IMR-90 (cell line): Measurements from ENCODE around the gene TMC1. TPM values are rescaled to one million over a fixed set of nuclear protein-coding genes. Genes with fewer than 3 reads are reported as not detected.

Experiments
- ATAC-seq: fragments of 200-7000 bp; cut with Tn5 transposase; 2 replicates; pipeline ENCODE4 v1.9.1; 2020; ENCODE audit warnings: low read depth, mild to moderate bottlenecking, moderate library complexity
- BruUV-seq: library from RNA; stranded (reverse); fragments of 400-500 nt; replicated peaks from 2 replicates; lab custom pipeline; 2021; lab: Mats Ljungman, UMichigan
- CTCF ChIA-PET: fragments of 300-600 bp; formaldehyde crosslinking; extraction: SDS; loops from one replicate; lab custom pipeline; 2021; ENCODE audit warnings: antibody characterized with exemption; lab: Yijun Ruan, JAX
- POLR2A ChIA-PET: fragments of 300-600 bp; sonication (Branson Sonifier 250); formaldehyde crosslinking; loops from one replicate; lab custom pipeline; 2022; ENCODE audit warnings: antibody characterized with exemption; ENCODE audit not compliant: unreplicated experiment; lab: Charles Lee
- DNase-seq: peaks from one replicate; pipeline ENCODE4 v3.0.0; 2013
- H2AFZ ChIP-seq: replicated peaks from 2 replicates; pipeline ENCODE3; 2013; ENCODE audit warnings: low read length, mild to moderate bottlenecking; ENCODE audit not compliant: poor library complexity
- H2AK5ac ChIP-seq: 2 replicates; pipeline ENCODE4 v1.6.1; 2013; ENCODE audit warnings: low read depth, low read length, inconsistent platforms
- H2AK9ac ChIP-seq: replicated peaks from 2 replicates; pipeline ENCODE3; 2013; ENCODE audit warnings: mild to moderate bottlenecking, low read depth, low read length, moderate library complexity; ENCODE audit not compliant: poor library complexity
- H2BK120ac ChIP-seq: 2 replicates; pipeline ENCODE4 v1.6.1; 2013; ENCODE audit warnings: low read depth, low read length, inconsistent platforms
- H2BK15ac ChIP-seq: 3 replicates; pipeline ENCODE4 v1.6.1; 2013; ENCODE audit warnings: low read depth, low read length, inconsistent platforms
- H2BK20ac ChIP-seq: 2 replicates; pipeline ENCODE4 v1.6.1; 2013; ENCODE audit warnings: low read depth, mild to moderate bottlenecking, inconsistent platforms, low read length, moderate library complexity
- H2BK5ac ChIP-seq: 2 replicates; pipeline ENCODE4 v1.6.1; 2013; ENCODE audit warnings: mild to moderate bottlenecking, low read depth, low read length, inconsistent platforms; ENCODE audit not compliant: poor library complexity, severe bottlenecking
- H3K14ac ChIP-seq: replicated peaks from 2 replicates; pipeline ENCODE4 v1.6.1; 2013; ENCODE audit warnings: low read depth, low read length, inconsistent platforms
- H3K18ac ChIP-seq: 2 replicates; pipeline ENCODE4 v1.6.1; 2013; ENCODE audit warnings: low read depth, low read length, control low read depth
- H3K23ac ChIP-seq: 2 replicates; pipeline ENCODE4 v1.6.1; 2013; ENCODE audit warnings: low read depth, low read length, inconsistent platforms
- H3K27ac ChIP-seq: 2 replicates; pipeline ENCODE4 v1.5.1; 2013; ENCODE audit warnings: mild to moderate bottlenecking, control low read depth, low read length; ENCODE audit not compliant: insufficient read depth
- H3K27me3 ChIP-seq: 2 replicates; pipeline ENCODE4 v1.6.1; 2013; ENCODE audit warnings: low read length; ENCODE audit not compliant: control insufficient read depth, insufficient read depth
- H3K36me3 ChIP-seq: 2 replicates; pipeline ENCODE4 v1.6.1; 2013; ENCODE audit warnings: low read length, mixed read lengths; ENCODE audit not compliant: control insufficient read depth, insufficient read depth
- H3K4ac ChIP-seq: 2 replicates; pipeline ENCODE4 v1.6.1; 2013; ENCODE audit warnings: low read depth, low read length, inconsistent platforms
- H3K4me1 ChIP-seq: 2 replicates; pipeline ENCODE4 v1.6.1; 2013; ENCODE audit warnings: low read length, mixed read lengths; ENCODE audit not compliant: control insufficient read depth, insufficient read depth
- H3K4me2 ChIP-seq: 2 replicates; pipeline ENCODE4 v1.6.1; 2013; ENCODE audit warnings: low read depth, mild to moderate bottlenecking, control low read depth, low read length, moderate library complexity
- H3K4me3 ChIP-seq: 2 replicates; pipeline ENCODE4 v1.5.1; 2013; ENCODE audit warnings: low read depth, mild to moderate bottlenecking, control low read depth, low read length, moderate library complexity; ENCODE audit not compliant: insufficient read depth
- H3K56ac ChIP-seq: 2 replicates; pipeline ENCODE4 v1.6.1; 2013; ENCODE audit warnings: low read length, inconsistent platforms; ENCODE audit not compliant: insufficient read depth; ENCODE audit errors: extremely low read depth
- H3K79me1 ChIP-seq, 2 experiments: 2 replicates each; pipeline ENCODE4 v1.6.1; 2013; ENCODE audit warnings: low read length in 2 of 2, inconsistent platforms in 1 of 2, low read depth in 1 of 2
- H3K9ac ChIP-seq: 2 replicates; pipeline ENCODE4 v1.6.1; 2013; ENCODE audit warnings: low read depth, low read length, control low read depth
- H3K9me1 ChIP-seq: 2 replicates; pipeline ENCODE4 v1.6.1; 2013; ENCODE audit warnings: low read length, inconsistent platforms; ENCODE audit not compliant: insufficient read depth
- H3K9me3 ChIP-seq: 2 replicates; pipeline ENCODE4 v1.6.1; 2013; ENCODE audit warnings: low read length; ENCODE audit not compliant: control insufficient read depth, insufficient read depth
- H4K20me1 ChIP-seq: 2 replicates; pipeline ENCODE4 v1.6.1; 2013; ENCODE audit warnings: low read length, inconsistent platforms; ENCODE audit not compliant: insufficient read depth
- H4K5ac ChIP-seq: 2 replicates; pipeline ENCODE4 v1.6.1; 2013; ENCODE audit warnings: mild to moderate bottlenecking, low read depth, low read length, control low read depth
- H4K8ac ChIP-seq, 2 experiments: 2 replicates each; pipeline ENCODE4 v1.6.1; 2013; ENCODE audit warnings: low read depth in 2 of 2, low read length in 2 of 2, control low read depth in 1 of 2, inconsistent platforms in 1 of 2
- H4K91ac ChIP-seq: 2 replicates; pipeline ENCODE4 v1.6.1; 2013; ENCODE audit warnings: low read depth, low read length, inconsistent platforms; ENCODE audit not compliant: insufficient read depth
- BHLHE40 ChIP-seq: fragments of 150-350 bp; IDR thresholded peaks from 2 replicates; pipeline ENCODE4 v1.6.1; 2016; ENCODE audit warnings: mild to moderate bottlenecking, low read depth, low read length
- CEBPB ChIP-seq: IDR thresholded peaks from 2 replicates; pipeline ENCODE4 v1.6.1; 2012; ENCODE audit warnings: low read depth, low read length, improper control_type of control experiment
- CHD1 ChIP-seq: IDR thresholded peaks from 2 replicates; pipeline ENCODE4 v1.6.1; 2012; ENCODE audit warnings: low read depth, low read length, improper control_type of control experiment
- FOS ChIP-seq: fragments of 150-350 bp; IDR thresholded peaks from 2 replicates; pipeline ENCODE4 v1.6.1; 2016; ENCODE audit warnings: low read depth, low read length
- MAFK ChIP-seq: IDR thresholded peaks from 2 replicates; pipeline ENCODE4 v1.6.1; 2012; ENCODE audit warnings: low read depth, low read length, improper control_type of control experiment
- MAZ ChIP-seq: IDR thresholded peaks from 2 replicates; pipeline ENCODE4 v1.6.1; 2012; ENCODE audit warnings: low read depth, mild to moderate bottlenecking, low read length, improper control_type of control experiment, moderate library complexity, borderline replicate concordance
- MXI1 ChIP-seq: IDR thresholded peaks from 2 replicates; pipeline ENCODE4 v1.6.1; 2012; ENCODE audit warnings: low read depth, mild to moderate bottlenecking, low read length, moderate library complexity, borderline replicate concordance
- NFE2L2 ChIP-seq: fragments of 150-350 bp; IDR thresholded peaks from 2 replicates; pipeline ENCODE4 v1.6.1; 2016; ENCODE audit warnings: low read depth, mild to moderate bottlenecking, low read length
- POLR2A ChIP-seq: IDR thresholded peaks from 2 replicates; pipeline ENCODE4 v1.6.1; 2012; ENCODE audit warnings: mild to moderate bottlenecking, low read depth, low read length
- RAD21 ChIP-seq: IDR thresholded peaks from 2 replicates; pipeline ENCODE4 v1.6.1; 2012; ENCODE audit warnings: low read length, improper control_type of control experiment
- RCOR1 ChIP-seq: IDR thresholded peaks from 2 replicates; pipeline ENCODE4 v1.6.1; 2012; ENCODE audit warnings: mild to moderate bottlenecking, low read length, improper control_type of control experiment; ENCODE audit not compliant: insufficient replicate concordance
- RFX5 ChIP-seq: IDR thresholded peaks from 2 replicates; pipeline ENCODE4 v1.8.0; 2012; ENCODE audit warnings: low read depth, mild to moderate bottlenecking, low read length, moderate library complexity
- SMC3 ChIP-seq: fragments of 150-350 bp; IDR thresholded peaks from 2 replicates; pipeline ENCODE4 v1.6.1; 2016; ENCODE audit warnings: low read depth, mild to moderate bottlenecking, antibody characterized with exemption, low read length, moderate library complexity
- WGBS, 2 experiments: methylation state at CpG; one replicate each; pipeline versions ENCODE4 v1.1.5 to v1.1.7; 2013; ENCODE audit warnings: missing lambda C conversion rate in 2 of 2; ENCODE audit not compliant: insufficient read length in 1 of 2; ENCODE audit errors: extremely low coverage in 2 of 2; 5-methylcytosine and 5-hydroxymethylcytosine counted together
- dilution Hi-C: fragments of 300-500 bp; cut with HindIII; formaldehyde crosslinking; loops from one replicate; pipeline ENCODE4 v1.14.3; 2018; ENCODE audit warnings: low sequenced_read_pairs; ENCODE audit not compliant: unreplicated experiment
- in situ Hi-C: fragments of 300-500 bp; cut with MboI; formaldehyde crosslinking; loops from 3 replicates; pipeline ENCODE4 v1.14.3; 2019; ENCODE audit warnings: low sequenced_read_pairs, inconsistent platforms, mixed read lengths
- intact Hi-C: fragments of 100-400 bp; cut with micrococcal nuclease; formaldehyde crosslinking; loops from 2 replicates; pipeline ENCODE4 v1.10.0; 2022
- polyA plus RNA-seq, 3 experiments: library from polyadenylated mRNA; depleted of rRNA; stranded (reverse); fragments of >200 nt; gene quantifications; 2 replicates each; pipeline ENCODE4 v1.2.3, GENCODE V29; 2012; ENCODE audit warnings: low replicate concordance in 1 of 3
- total RNA-seq: library from RNA; depleted of rRNA; stranded (reverse); fragments of >200 nt; gene quantifications from 2 replicates; pipeline ENCODE4 v1.2.3, GENCODE V29; 2012
- TF ChIP-seq, protein P1 (sequence below): conservative IDR thresholded peaks from 2 replicates; pipeline ENCODE4 v1.5.1; 2012; ENCODE audit warnings: mild to moderate bottlenecking, low read depth, low read length, improper control_type of control experiment
- TF ChIP-seq, protein P2 (sequence below): fragments of 150-350 bp; IDR thresholded peaks from 2 replicates; pipeline ENCODE4 v1.6.1; 2016; ENCODE audit warnings: low read depth, mild to moderate bottlenecking, low read length, moderate library complexity, borderline replicate concordance
- TF ChIP-seq, protein P3 (sequence below): fragments of 150-350 bp; IDR thresholded peaks from 2 replicates; pipeline ENCODE4 v1.6.1; 2017; ENCODE audit warnings: mild to moderate bottlenecking, antibody characterized with exemption, low read length, low read depth

TMC1 gene
- total and polyA plus RNA-seq, 2 of the 4 experiments (the other 2 are of a cell fraction): not detected

DNA sequence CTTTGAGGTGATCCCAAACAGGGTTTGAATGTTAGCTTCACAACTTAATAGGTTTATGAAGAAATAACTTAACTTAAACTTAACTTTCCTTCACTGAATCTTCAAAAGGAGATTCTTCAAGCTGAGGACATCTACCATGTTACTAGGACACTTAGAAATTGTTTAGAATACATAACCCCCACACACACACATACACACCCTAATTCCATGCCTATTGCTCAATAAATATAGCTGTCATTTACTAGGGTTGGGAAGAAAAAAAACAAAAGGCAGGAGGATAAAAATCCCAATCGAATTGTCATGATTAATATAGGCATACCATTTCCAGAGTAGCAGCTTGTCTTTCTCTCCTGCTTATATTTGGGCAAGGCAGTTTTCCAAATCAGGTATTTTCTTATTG lies 363.1 kb downstream of the TMC1 start:
- Histone ChIP-seq H2BK20ac (no peak overlapping the region), H4K91ac (no peak overlapping the region), H2BK5ac (no peak overlapping the region), H3K9me3 (no peaks in the 10 kb centered on the region), H3K79me1 (no peaks in the 10 kb centered on the region), H3K4me3 (no peak overlapping the region), H2BK15ac (no peak overlapping the region), H2AFZ (no peak overlapping the region), H3K36me3 (no peaks in the 10 kb centered on the region), H3K23ac (no peak overlapping the region), H3K18ac (no peak overlapping the region), H3K27me3 (no peaks in the 10 kb centered on the region), H3K27ac (no peak overlapping the region), H4K8ac (no peak overlapping the region), H3K14ac (no peak overlapping the region), H3K4me1 (no peaks in the 10 kb centered on the region), H2AK9ac (no peak overlapping the region), H4K5ac (no peak overlapping the region), H2BK120ac (no peak overlapping the region), H4K20me1 (no peaks in the 10 kb centered on the region), H3K9me1 (no peaks in the 10 kb centered on the region), H2AK5ac (no peak overlapping the region), H3K56ac (no peak overlapping the region), H3K4me2 (no peak overlapping the region), H3K4ac (no peak overlapping the region), H3K9ac (no peak overlapping the region)
- ATAC-seq (no peak), DNase-seq (no peak)
- WGBS, 2 experiments: no CpG with 5 or more reads among the region's 1 CpG
- intact Hi-C loops (no loop called here), in situ Hi-C loops (no loop called here), dilution Hi-C loops (no loop called here)
- TF ChIP-seq, protein P1, sequence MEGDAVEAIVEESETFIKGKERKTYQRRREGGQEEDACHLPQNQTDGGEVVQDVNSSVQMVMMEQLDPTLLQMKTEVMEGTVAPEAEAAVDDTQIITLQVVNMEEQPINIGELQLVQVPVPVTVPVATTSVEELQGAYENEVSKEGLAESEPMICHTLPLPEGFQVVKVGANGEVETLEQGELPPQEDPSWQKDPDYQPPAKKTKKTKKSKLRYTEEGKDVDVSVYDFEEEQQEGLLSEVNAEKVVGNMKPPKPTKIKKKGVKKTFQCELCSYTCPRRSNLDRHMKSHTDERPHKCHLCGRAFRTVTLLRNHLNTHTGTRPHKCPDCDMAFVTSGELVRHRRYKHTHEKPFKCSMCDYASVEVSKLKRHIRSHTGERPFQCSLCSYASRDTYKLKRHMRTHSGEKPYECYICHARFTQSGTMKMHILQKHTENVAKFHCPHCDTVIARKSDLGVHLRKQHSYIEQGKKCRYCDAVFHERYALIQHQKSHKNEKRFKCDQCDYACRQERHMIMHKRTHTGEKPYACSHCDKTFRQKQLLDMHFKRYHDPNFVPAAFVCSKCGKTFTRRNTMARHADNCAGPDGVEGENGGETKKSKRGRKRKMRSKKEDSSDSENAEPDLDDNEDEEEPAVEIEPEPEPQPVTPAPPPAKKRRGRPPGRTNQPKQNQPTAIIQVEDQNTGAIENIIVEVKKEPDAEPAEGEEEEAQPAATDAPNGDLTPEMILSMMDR: no peak
- TF ChIP-seq RFX5: no peak
- TF ChIP-seq, protein P2, sequence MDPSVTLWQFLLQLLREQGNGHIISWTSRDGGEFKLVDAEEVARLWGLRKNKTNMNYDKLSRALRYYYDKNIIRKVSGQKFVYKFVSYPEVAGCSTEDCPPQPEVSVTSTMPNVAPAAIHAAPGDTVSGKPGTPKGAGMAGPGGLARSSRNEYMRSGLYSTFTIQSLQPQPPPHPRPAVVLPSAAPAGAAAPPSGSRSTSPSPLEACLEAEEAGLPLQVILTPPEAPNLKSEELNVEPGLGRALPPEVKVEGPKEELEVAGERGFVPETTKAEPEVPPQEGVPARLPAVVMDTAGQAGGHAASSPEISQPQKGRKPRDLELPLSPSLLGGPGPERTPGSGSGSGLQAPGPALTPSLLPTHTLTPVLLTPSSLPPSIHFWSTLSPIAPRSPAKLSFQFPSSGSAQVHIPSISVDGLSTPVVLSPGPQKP: no peak
- TF ChIP-seq FOS: no peak
- TF ChIP-seq POLR2A: no peak
- TF ChIP-seq CEBPB: no peak
- no peak for TF ChIP-seq MAZ
- TF ChIP-seq, protein P3, sequence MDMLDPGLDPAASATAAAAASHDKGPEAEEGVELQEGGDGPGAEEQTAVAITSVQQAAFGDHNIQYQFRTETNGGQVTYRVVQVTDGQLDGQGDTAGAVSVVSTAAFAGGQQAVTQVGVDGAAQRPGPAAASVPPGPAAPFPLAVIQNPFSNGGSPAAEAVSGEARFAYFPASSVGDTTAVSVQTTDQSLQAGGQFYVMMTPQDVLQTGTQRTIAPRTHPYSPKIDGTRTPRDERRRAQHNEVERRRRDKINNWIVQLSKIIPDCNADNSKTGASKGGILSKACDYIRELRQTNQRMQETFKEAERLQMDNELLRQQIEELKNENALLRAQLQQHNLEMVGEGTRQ: no peak
- no peak for TF ChIP-seq RCOR1
- TF ChIP-seq NFE2L2: no peak
- TF ChIP-seq CHD1: no peak
- TF ChIP-seq SMC3: no peak
- no peak for TF ChIP-seq RAD21
- no peak for TF ChIP-seq MXI1
- TF ChIP-seq BHLHE40: no peak
- no peak for TF ChIP-seq MAFK
- BruUV-seq: no TSS peak
- POLR2A ChIA-PET: no interaction called here
- CTCF ChIA-PET: no interaction called here
